Measurements from ENCODE around the gene PCDHGA1. TPM values are rescaled to one million over a fixed set of nuclear protein-coding genes. Genes with fewer than 3 reads are reported as not detected.

PCDHGA1 gene
- polyA plus RNA-seq, 1 donor (not counting 4 experiments of a cell fraction or from before 2014, with no cell fraction given): 0.09 TPM

- Histone ChIP-seq H3K9me3 (ENCODE audit: control insufficient read depth, low read depth, low read length) (peaks cover 24% of the 10 kb centered on the region), H3K4me2 (ENCODE audit: control insufficient read depth, extremely low read depth, insufficient read depth, low read depth, low read length) (no peak overlapping the region), H3K27me3 (ENCODE audit: control insufficient read depth, extremely low read depth, insufficient read depth, low read length) (peaks cover 33% of the 10 kb centered on the region)
Measured at GRCh38 chr5:141371572-141372475, 41.5 kb downstream of the PCDHGA1 start.

GRCh38 chr5:141373673-141374317 lies 43.5 kb downstream of the PCDHGA1 start, which contains the start of gene PCDHGA6:
Gene PCDHGA6, plus strand, starts transcription at chr5:141373891. Its CDS starts 193 bp downstream, at chr5:141374084.
- dilution Hi-C loops (cut with MboI; ENCODE audit: extremely low pct_ligation_motif_present, low sequenced_read_pairs): no loop called here
- H3K4me1 ChIP-seq (ENCODE audit: control insufficient read depth, extremely low read depth, insufficient read depth, low read length): no peaks in the 10 kb centered on the region
- DNase-seq (ENCODE audit: low read depth, low spot score) (no peak), FAIRE-seq (no peak)
- H3K4me2 ChIP-seq (ENCODE audit: control insufficient read depth, extremely low read depth, insufficient read depth, low read depth, low read length): peak within 1 kb of the TSS; percentile 7
- H3K9me1 ChIP-seq (ENCODE audit: control insufficient read depth, extremely low read depth, insufficient read depth, low read length): no peaks in the 10 kb centered on the region
- H2AFZ ChIP-seq (ENCODE audit: control insufficient read depth, low read length): peak within 1 kb of the TSS; percentile 11
- no peak for TF ChIP-seq EZH2 (IDR thresholded peaks at IDR 0.05; ENCODE audit: low read length)
- TF ChIP-seq CTCF (optimal IDR thresholded peaks at IDR 0.05 in 1 of 3, IDR thresholded peaks at IDR 0.05 in 1 of 3, conservative IDR thresholded peaks at IDR 0.05 in 1 of 3; ENCODE audit: extremely low read depth in 1 of 3, insufficient read depth in 2 of 3, low read length in 3 of 3): peak in 2 of 3 experiments; percentile 31 to 33
- peaks cover 24% of the 10 kb centered on the region for H3K9me3 ChIP-seq (ENCODE audit: control insufficient read depth, low read depth, low read length)
- H3K27me3 ChIP-seq (ENCODE audit: control insufficient read depth, extremely low read depth, insufficient read depth, low read length): peaks cover 33% of the 10 kb centered on the region
- H3K9ac ChIP-seq (ENCODE audit: control insufficient read depth, extremely low read depth, insufficient read depth, low read length): no peak within 1 kb of the TSS
- no peaks in the 10 kb centered on the region for H3K36me3 ChIP-seq (ENCODE audit: control insufficient read depth in 2 of 2, extremely low read depth in 1 of 2, insufficient read depth in 2 of 2, low read length in 2 of 2)
- H3K4me3 ChIP-seq (ENCODE audit: control insufficient read depth in 2 of 3, extremely low read depth in 1 of 3, insufficient read depth in 2 of 3, low read depth in 1 of 3, low read length in 3 of 3): no peak within 1 kb of the TSS
- H4K20me1 ChIP-seq (ENCODE audit: control insufficient read depth, extremely low read depth, insufficient read depth, low read length): no peaks in the 10 kb centered on the region
- H3K79me2 ChIP-seq (ENCODE audit: control insufficient read depth, insufficient read depth, low read length): no peaks in the 10 kb centered on the region
- H3K27ac ChIP-seq (ENCODE audit: control insufficient read depth, insufficient read depth, low read length): no peak within 1 kb of the TSS

More at GRCh38 chr5:141371572-141372475, 41.5 kb downstream of the PCDHGA1 start:
- no peaks in the 10 kb centered on the region for H3K79me2 ChIP-seq (ENCODE audit: control insufficient read depth, insufficient read depth, low read length)
- no peak overlapping the region for H2AFZ ChIP-seq (ENCODE audit: control insufficient read depth, low read length)
- no peaks in the 10 kb centered on the region for H3K4me1 ChIP-seq (ENCODE audit: control insufficient read depth, extremely low read depth, insufficient read depth, low read length)
- dilution Hi-C loops (cut with MboI; ENCODE audit: extremely low pct_ligation_motif_present, low sequenced_read_pairs): no loop called here
- no peak for DNase-seq (ENCODE audit: low read depth, low spot score)
- TF ChIP-seq EZH2 (IDR thresholded peaks at IDR 0.05; ENCODE audit: low read length) (no peak), CTCF (optimal IDR thresholded peaks at IDR 0.05 in 1 of 3, IDR thresholded peaks at IDR 0.05 in 1 of 3, conservative IDR thresholded peaks at IDR 0.05 in 1 of 3; ENCODE audit: extremely low read depth in 1 of 3, insufficient read depth in 2 of 3, low read length in 3 of 3) (no peak)
- no peak overlapping the region for H3K27ac ChIP-seq (ENCODE audit: control insufficient read depth, insufficient read depth, low read length)
- H3K9ac ChIP-seq (ENCODE audit: control insufficient read depth, extremely low read depth, insufficient read depth, low read length): no peak overlapping the region
- H4K20me1 ChIP-seq (ENCODE audit: control insufficient read depth, extremely low read depth, insufficient read depth, low read length): no peaks in the 10 kb centered on the region
- H3K9me1 ChIP-seq (ENCODE audit: control insufficient read depth, extremely low read depth, insufficient read depth, low read length): no peaks in the 10 kb centered on the region
- no peak overlapping the region for H3K4me3 ChIP-seq (ENCODE audit: control insufficient read depth in 2 of 3, extremely low read depth in 1 of 3, insufficient read depth in 2 of 3, low read depth in 1 of 3, low read length in 3 of 3)
- FAIRE-seq: no peak
- no peaks in the 10 kb centered on the region for H3K36me3 ChIP-seq (ENCODE audit: control insufficient read depth in 2 of 2, extremely low read depth in 1 of 2, insufficient read depth in 2 of 2, low read length in 2 of 2)

Data from keratinocyte (primary cell).